Left renal pelvis (tissue), 4 donors: Measurements from ENCODE around the gene MMRN2. TPM values are rescaled to one million over a fixed set of nuclear protein-coding genes. Genes with fewer than 3 reads are reported as not detected.
"Not testable (repeated sequence)": the region's sequence is repeated elsewhere in the genome, so short reads cannot be mapped to it uniquely, and the experiment has no call there.

Experiments
- DNase-seq, 4 donors: peaks; one replicate each; pipeline ENCODE4 v3.0.0-alpha.2; 2013; ENCODE audit warnings: low read depth in 4 of 4, low spot score in 3 of 4
- polyA plus RNA-seq, 4 donors: library from polyadenylated mRNA; unstranded; fragments of 120-200 nt; gene quantifications; one replicate each; pipeline ENCODE4 v1.2.1, GENCODE V29; 2013; ENCODE audit not compliant: insufficient read length in 4 of 4

The MMRN2 gene
- polyA plus RNA-seq: 10 to 100 TPM; 17.0 to 28.2 (median 24.7) TPM

GRCh38 chr10:86957471-86958115 lies at the start of gene MMRN2:
MMRN2 (minus strand) TSS chr10:86957615; CDS start chr10:86957541, 74 bp downstream.
- no peak for DNase-seq

DNA sequence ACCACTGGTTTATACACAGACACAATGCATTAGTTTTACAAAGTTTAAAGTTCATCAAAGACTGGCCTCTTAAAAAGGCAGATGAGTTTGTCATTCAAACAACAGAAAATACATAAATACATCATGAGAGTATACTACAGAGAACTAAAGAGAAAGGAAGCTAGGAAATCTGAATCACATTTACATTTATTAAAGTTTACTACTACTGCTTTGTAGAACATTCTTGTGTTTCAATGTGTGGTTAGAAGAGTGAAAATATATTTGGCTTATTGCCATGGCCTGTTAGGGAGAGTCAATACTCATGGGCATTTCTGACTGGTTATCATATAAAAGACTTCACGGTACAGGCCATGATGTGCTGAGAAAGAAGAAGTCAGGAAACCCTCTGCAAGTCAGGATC lies 49.7 kb upstream of the MMRN2 start:
- DNase-seq: not testable (repeated sequence)

DNA sequence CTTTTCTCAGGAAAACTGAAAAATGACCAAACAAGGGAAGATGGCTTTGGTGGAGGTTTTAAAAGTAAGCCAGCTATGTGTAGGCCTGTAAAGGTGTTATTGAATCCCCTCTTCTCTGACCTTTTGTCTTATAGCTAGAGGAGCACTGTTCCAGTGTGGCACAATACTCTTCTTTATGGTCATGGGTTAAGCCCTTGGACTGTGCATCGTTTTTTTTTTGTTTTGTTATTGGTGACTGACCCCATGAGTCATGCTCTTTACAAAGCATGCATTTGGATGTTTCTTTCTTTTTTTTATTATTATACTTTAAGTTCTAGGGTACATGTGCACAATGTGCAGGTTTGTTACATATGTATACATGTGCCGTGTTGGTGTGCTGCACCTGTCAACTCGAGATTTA lies 43.1 kb upstream of the MMRN2 start:
- no peak for DNase-seq

GRCh38 chr10:86999802-87000403 lies 42.5 kb upstream of the MMRN2 start:
- DNase-seq: not testable (repeated sequence)

- DNase-seq: no peak
These were observed 35.5 kb upstream of the MMRN2 start for GRCh38 chr10:86992929-86993328.

DNA sequence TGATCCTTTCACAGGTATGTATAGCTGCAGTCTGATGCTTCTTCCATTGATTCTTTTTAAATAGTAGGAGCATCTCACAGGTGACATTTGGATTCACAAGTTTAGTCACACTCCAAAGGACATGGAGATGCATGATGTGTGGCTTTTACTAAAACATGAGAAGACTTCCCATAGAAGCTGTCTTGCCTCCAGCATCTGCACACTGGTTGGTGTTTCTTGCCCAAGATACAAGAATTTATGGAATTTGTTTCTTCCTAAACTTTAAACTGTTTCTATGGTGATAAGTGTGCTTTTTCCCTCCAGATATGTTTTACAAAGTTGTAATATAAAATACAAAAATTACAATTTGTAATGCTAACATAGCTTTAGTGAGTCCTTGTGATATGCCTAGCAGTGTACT lies 35.0 kb upstream of the MMRN2 start:
- DNase-seq: no peak

GRCh38 chr10:86991362-86991761 lies 33.9 kb upstream of the MMRN2 start:
- DNase-seq: not testable (repeated sequence)

- no peak for DNase-seq
These were observed 31.1 kb upstream of the MMRN2 start for GRCh38 chr10:86988520-86988919.

DNA sequence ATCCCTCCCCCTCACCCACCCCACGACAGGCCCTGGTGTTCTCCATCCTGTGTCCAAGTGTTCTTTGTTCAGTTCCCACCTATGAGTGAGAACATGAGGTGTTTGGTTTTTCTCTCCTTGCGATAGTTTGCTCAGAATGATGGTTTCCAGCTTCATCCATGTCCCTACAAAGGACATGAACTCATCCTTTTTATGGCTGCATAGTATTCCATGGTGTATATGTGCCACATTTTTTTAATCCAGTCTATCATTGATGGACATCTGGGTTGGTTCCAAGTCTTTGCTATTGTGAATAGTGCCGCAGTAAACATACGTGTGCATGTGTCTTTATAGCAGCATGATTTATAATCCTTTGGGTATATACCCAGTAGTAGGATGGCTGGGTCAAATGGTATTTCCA lies 27.1 kb upstream of the MMRN2 start:
- DNase-seq: not testable (repeated sequence)

DNA sequence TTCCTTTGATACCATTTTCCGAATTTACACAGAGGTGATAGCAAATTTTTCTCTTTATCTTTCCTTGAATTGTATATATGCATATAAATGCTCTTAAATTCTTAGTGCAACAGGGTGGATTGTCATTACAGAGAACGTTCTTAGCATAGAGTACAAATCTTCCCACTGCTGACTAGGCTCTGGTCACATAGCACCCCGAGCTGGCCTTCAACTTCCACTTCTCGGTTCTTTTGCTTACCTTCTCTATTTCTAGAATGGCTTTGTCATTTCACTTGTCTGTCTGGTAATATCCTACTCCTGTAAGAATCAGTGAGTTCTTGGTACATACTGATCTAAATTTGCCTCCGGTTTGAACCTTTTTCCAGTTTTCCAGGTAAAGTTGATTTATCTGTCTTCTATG lies 24.3 kb upstream of the MMRN2 start:
- no peak for DNase-seq

GRCh38 chr10:86981020-86981419 lies 23.6 kb upstream of the MMRN2 start:
- not testable (repeated sequence) for DNase-seq

- no peak for DNase-seq
These were observed 22.6 kb upstream of the MMRN2 start for GRCh38 chr10:86979977-86980448.

DNA sequence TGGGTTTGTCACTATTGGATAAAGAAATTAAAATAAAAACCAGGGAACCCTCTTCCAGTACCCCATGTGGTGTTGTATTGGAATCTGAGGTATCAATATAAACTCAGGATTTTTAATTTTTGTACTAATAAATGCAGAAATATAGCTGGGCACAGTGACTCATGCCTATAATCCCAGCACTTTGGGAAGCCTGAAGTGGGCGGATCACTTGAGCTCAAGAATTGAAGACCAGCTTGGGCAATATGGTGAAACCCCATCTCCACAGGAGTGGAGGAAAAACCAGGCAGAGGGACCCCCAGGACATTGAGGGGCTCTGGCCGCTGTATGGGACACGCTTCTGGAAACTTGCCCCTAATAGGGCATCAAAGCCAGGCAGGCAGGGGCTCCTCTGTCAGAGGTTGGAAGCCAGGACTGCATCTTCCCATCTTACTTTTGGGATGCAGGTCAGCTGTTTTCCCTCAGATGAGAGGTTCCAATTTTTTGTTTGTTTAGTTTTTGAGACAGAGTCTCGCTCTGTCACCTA lies 21.9 kb upstream of the MMRN2 start:
- DNase-seq: no peak

- not testable (repeated sequence) for DNase-seq
These were observed 21.0 kb upstream of the MMRN2 start for GRCh38 chr10:86978457-86978856.

- DNase-seq: no peak
These were observed 19.1 kb upstream of the MMRN2 start for GRCh38 chr10:86976362-86977056.

- DNase-seq: no peak
These were observed 17.1 kb upstream of the MMRN2 start for GRCh38 chr10:86974484-86974883.

DNA sequence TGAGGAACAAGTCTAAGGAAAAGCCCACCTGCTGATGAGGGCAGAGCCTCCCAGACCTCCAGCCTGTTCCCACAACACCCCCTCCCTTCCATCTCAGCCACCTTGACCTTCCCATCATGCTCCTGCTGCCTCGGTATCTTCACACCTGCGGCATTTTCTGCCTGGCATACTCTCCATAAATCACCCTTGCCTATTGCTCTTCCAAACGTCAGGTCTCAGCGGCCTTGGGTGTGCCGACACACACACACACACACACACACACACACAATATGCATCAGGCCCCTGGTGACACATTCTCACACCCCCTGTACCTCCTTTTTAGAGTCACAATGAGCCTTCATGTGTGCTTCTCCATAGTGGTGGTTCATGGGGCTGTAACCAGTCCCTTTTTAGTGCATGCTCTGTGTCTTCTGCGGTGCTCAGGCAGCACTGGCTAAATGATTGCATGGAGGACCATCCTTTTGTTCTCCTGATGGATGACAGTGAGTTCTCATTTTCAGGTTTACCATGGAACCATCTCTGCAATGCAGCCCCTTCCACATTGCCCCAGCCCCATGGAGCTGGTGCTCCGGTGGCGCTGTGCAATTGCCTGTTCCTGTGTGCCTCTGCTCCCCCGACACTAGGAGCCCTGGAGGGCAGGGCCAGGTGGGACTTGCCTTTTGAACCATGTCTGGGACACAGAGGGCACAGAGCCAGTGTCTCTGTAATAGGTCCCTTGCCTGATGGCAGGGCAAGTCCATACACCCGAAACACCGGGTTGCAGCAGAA lies 15.4 kb upstream of the MMRN2 start:
- no peak for DNase-seq

DNA sequence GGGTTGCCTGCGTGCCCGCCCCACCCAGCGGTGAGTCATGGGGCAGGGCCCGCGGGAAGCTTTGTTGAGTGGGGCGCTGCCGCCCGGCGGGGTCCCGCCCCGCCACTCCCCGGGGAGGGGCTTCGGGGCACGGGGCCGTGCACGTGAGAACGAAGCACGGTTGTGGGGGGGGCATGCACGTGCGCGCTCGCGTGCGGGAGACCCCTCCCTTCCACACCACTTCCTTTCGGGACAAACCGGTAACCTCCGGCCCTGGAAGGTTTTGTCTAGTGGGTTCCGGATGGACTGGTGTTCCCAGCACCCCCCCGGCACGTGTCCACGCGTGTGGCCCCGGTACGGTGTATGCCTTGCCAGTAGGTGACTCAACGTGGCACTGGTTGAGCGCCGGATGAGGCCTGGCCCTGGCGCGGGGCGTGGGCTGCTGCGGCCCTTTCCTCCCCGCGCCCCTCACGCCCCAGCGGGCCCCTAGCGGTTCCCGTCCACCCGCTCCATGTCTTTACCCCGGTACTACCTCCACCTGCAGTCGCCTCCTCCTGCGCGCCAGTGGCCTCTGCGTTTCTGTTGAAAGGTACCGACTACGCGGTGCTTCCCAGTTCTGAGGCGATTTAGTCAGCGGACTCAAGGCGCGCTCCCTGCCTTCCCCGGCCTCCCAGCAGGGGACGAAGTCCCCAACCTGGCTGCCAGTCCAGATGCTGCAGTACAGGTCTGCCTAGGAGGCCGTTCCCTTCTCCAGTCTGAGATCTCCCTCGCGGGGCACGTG lies 14.0 kb upstream of the MMRN2 start:
- DNase-seq: peak in 1 of 4 donors; percentile 65

GRCh38 chr10:86970982-86971231 lies 13.5 kb upstream of the MMRN2 start:
- DNase-seq: no peak
